ENCODE results near the gene INTS15.
"Not testable (repeated sequence)": the region's sequence is repeated elsewhere in the genome, so short reads cannot be mapped to it uniquely, and the experiment has no call there.

INTS15 gene

DNA sequence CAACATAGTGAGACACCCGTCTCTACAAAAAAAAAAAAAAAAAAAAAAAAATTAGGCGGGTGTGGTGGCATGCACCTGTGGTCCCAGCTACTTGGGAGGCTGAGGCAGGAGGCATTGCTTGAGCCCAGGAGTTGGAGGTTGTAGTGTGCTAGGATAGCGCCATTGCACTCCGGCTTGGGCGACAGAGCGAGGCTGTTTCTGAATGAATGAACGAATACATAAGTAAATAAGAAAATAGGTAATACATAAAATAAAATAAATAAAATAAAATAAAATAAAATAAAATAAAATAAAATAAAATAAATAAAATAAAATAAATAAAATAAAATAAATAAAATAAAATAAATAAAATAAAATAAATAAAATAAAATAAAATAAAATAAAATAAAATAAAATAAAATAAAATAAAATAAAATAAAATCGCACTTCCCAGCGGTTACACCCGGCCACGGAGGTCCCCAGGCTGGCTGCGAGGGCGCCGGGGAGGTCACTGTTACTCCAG, 12.9 kb upstream of the INTS15 start:
- not testable (repeated sequence) for DNase-seq (ENCODE audit: low read depth in 3 of 3)

DNA sequence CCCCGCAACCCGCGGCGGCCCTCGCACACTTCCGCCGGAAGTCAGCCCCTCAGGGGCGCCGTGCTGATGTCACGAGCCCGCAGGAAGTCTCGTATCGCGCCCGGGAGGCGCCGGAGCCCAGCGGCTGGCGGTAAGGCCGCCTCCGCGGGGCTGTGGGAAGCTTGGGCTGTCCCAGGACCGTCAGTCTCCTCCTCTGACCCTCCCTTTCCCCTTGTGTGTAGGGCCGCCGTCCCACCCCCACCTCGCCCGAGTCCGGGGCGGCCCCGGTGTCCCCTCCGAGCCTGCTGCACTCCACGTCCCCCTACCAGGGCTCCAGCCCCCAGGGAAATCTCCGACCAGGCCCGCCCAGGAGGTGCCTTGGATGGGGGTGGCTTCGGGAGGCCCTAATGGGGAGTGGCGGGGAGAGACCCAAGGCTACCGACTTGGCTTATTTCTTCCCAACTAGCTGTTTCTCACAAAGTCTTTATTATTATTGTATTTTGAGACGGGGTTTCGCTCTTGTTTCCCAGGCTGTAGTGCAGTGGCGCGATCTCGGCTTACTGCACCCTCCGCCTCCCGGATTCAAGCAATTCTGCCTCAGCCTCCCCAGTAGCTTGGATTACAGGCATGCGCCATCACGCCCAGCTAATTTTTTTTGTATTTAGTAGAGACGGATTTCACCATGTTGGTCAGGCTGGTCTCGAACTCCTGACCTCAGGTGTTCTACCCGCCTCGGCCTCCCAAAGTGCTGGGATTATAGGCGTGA, 12.3 kb upstream of the INTS15 start, which contains the start of gene ZDHHC4:
Gene ZDHHC4, plus strand, starts transcription at position 86 of the 745 bp plus-strand sequence. CDS start 3,108 bp downstream, outside the sequence.
- peak; percentile 74 to 75 (median 74) for DNase-seq (ENCODE audit: low read depth in 3 of 3)

DNA sequence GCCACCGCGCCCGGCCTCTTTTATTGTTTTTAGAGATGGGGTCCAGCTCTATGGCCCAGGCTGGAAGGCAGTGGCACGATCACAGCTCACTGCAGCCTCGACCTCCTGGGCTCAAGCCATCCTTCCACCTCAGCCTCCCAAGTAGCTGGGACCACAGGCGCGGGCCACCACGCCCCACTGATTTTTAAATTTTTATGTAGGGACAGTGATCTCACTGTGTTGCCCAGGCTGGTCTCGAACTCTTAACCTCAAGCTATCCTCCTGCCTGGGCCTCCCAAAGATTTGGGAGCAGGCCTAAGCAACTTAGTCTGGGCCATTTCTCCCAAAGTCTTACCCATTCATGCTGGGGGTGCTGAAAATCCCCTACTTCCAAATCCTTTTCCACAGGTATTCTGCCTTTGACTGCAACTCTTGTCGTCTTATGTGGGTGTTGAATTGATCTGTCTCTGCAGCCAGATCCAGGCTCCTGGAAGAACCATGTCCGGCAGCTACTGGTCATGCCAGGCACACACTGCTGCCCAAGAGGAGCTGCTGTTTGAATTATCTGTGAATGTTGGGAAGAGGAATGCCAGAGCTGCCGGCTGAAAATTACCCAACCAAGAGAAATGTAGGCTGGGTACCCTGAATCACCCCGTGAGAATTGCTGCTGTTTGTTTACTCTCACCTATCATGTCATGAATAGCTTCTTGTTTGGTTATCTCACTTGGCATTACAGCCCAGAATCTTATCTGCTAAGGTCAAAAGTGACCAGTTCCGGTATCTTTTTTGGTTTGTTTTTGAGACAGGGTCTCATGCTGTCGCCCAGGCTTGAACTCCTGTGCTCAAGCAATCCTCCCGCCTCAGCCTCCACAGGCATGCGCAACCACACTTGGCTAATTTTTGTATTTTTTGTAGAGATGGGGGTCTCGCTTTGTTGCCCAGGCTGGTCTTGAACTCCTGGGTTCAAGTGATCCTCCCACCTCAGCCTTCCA, 11.4 kb upstream of the INTS15 start:
- no peak for DNase-seq (ENCODE audit: low read depth in 3 of 3)

DNA sequence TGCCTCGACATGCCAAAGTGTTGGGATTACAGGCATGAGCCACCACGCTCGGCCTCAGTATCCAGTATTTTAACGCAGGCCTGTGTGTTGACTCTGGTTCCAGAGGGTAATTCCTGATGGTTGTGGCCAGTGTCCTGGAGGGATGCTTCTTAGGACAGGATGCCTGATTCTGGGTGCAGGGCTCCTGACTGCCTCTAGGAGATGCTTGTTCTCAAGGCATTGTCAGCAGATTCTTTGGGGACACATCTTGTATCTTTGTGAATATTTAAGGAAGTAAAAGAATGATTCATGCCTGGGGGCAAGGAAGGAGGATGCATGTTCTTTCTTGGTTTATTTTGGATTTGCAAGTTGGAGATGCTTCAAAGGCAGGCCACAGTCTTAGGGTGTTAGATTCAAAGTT, 10.4 kb upstream of the INTS15 start:
- DNase-seq (ENCODE audit: low read depth in 3 of 3), result no peak

DNA sequence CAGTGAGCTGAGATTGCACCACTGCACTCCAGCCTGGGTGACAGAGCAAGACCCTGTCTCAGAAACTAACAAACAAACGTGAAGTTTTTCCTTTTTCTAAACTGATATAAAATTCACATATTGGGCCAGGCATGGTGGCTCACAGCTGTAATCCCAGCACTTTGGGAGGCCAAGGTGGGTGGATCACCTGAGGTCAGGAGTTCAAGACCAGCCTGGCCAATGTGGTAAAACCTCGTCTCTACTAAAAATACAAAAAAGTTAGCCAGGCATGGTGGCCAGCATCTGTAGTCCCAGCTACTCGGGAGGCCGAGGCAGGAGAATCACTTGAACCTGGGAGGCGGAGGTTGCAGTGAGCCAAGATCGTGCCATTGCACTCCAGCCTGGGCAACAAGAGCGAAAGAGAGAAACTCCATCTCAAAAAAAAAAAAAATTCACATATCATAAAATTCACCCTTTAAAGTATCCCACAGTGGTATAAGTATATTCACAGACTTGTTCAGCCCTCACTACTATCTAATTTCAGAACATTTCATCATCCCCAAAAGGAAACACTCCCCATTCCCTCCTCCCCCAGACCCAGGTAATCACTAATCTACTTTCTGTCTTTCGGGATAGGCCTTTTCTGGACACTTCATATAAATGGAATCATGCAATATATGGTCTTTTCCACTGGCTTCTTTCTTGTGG, 3.9 kb upstream of the INTS15 start:
- not testable (repeated sequence) for DNase-seq (ENCODE audit: low read depth in 3 of 3)

DNA sequence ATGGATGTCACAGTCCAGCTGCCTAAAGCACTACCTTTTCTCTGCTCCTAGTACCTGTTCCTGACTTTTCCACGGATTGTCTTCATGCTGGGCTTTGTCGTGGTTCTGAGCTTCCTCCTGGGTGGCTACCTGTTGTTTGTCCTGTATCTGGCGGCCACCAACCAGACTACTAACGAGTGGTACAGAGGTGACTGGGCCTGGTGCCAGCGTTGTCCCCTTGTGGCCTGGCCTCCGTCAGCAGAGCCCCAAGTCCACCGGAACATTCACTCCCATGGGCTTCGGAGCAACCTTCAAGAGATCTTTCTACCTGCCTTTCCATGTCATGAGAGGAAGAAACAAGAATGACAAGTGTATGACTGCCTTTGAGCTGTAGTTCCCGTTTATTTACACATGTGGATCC, 1.3 kb upstream of the INTS15 start:
- no peak for DNase-seq (ENCODE audit: low read depth in 3 of 3)

DNA sequence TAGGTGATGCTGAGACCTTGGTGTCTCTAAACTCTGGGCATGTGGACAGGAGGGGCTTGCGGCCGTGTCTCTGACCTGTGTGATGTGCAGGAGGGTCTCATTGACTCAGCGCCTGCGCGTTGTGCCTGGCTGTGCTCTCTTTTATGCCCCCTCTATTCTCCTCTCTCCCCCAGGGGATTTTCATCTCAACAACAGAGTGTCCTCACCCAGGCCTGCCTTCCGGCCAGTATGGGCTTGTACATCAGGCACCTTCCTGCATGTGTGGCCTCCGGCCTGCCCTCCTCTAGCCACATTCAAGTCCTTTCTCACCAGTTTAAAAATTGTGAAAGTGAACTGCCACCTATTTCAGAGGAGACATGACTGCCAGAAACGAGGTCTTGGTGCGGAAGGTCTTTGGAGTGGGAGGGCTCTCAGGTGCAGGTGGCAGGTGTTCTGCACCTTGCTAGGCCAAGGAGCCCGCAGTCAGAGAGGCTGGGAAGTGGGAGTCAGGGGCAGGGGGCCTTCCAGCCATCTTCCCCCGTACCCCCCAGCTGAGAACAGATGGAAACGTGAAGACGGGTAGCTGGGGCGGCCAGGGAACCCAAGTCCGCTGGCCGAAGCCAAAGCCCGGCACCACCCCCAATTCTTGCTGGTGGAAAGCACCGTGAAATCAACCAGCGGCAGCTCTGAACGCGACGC, 531 bp upstream of the INTS15 start:
- no peak for DNase-seq (ENCODE audit: low read depth in 3 of 3)

DNA sequence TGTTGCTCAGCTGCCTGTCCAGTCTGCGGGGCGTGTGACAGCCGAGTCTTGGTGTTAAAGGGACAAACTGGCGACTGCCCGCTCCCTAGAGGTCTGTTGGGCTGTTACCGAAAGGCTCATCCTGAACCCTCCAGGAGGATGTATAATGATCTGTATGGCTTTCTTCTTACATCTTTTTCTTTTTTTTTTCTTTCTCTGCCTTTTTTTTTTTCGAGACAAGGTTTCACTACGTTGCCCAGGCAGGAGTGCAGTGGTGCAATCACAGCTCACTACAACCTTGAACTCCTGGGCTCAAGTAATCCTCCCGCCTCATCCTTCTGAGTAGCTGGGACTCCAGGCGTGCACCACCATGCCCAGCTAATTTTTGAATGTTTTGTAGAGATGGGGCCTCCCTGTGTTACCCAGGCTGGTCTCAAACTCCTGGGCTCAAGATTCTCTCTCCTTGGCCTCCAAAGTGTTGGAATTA, 857 bp downstream of the INTS15 start:
- no peak for DNase-seq (ENCODE audit: low read depth in 3 of 3)

DNA sequence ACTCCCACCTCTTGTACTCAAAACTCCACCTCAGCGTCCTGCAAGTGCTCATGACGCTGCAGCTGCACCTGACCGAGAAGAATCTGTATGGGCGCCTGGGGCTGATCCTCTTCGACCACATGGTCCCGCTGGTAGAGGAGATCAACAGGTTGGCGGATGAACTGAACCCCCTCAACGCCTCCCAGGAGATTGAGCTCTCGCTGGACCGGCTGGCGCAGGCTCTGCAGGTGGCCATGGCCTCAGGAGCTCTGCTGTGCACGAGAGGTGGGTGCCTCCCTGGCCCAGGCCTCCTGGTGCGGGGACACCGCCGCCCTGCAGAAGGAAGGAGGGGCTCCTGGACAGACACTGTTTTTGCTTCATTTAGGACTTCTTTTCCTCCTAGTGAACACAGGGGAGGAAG, 10.3 kb downstream of the INTS15 start:
- no peak for DNase-seq (ENCODE audit: low read depth in 3 of 3)

DNA sequence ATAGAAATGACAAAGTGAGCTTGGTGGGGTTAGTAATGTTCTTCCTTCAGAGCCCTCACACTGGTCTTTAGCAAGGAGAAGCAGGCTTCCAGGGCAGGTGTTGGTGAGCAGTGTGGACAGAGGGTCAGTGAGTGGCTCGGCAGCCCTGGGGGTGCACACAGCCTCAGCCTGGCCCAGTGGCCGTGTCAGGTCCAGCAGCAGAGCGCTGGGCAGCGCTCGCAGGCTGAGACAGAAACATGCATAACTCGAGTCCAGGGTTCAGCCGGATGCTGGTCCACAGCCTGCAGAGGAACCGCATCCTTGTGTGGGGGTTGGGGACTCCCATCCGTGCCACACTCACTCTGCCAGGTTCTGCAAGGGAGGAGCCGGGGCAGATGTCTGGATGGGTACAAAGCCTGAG, 14.6 kb downstream of the INTS15 start:
- DNase-seq (ENCODE audit: low read depth in 3 of 3), result no peak

DNA sequence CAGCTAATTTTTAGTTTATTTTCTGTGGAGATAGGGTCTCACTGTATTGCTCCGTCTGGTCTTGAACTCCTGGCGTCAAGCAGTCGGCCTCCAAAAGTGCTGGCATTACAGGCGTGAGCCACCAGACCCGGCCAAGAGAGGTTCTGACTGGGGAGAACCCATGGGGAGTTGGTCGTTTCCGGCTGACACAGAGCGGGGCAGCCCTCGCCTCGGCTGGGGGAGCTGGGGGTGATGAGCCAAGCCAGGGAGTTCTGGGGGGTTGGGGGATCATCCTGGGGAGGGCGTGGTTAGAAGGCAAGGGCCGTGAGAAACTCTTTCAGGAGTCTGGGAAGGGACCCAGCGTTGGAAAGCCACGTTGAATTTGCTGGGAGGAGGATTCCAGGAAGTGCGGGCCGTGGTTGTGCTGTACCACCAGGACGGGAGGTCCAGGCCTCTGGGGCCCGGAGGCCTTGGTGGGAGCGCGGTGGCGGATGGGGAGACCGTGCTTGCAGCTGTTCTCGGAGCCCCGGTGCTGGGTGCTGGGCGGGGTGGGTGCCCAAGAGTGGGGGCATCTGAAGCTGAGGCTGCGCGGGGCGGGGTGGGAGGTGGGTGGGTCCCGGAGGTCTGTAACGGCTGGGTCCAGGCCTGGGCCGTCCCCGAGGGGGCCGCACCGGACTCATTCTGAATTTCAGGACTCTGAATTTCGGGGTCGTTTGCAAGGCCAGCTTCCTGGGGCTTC, 17.2 kb downstream of the INTS15 start:
- DNase-seq (ENCODE audit: low read depth in 3 of 3), result no peak

DNA sequence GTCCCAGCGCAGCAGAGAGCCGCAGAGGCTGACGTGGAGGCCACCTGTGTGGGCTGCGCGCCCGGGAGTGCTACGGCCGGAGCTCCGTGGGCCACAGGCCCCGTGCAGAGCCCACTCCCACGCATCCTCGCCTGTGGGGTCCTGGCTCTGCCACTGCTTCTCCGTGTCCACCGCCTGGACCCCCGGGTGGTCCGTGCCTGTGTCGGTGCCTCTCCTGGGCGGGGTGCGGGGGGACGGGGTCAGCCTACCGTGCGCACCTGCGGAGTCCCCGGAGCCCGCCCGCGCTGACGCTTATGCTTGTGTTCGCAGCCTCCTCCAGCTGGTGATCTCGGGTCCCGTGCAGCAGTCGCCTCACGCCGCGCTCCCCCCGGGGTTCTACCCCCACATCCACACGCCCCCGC, 17.8 kb downstream of the INTS15 start:
- DNase-seq (ENCODE audit: low read depth in 3 of 3), result no peak

DNA sequence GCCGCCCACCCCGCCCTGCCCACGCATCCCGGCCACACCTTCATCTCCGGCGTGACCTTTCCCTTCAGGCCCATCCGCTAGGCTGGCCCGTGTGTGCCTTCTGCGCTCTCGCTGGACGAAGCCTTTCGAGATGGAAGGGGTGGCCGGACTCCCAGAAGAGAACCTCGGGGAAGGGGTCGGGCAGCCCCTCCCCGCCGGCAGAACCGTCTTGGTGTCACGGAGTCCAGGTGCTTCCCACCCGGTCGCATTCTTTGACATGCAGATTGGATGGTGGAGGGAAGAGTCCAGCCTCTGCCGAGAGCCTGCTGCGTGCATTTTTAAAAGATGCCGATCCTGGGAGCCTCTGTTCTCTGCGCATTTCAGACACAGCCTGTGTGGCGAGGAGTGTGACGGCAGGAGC, 18.3 kb downstream of the INTS15 start:
- DNase-seq (ENCODE audit: low read depth in 3 of 3), result no peak

DNA sequence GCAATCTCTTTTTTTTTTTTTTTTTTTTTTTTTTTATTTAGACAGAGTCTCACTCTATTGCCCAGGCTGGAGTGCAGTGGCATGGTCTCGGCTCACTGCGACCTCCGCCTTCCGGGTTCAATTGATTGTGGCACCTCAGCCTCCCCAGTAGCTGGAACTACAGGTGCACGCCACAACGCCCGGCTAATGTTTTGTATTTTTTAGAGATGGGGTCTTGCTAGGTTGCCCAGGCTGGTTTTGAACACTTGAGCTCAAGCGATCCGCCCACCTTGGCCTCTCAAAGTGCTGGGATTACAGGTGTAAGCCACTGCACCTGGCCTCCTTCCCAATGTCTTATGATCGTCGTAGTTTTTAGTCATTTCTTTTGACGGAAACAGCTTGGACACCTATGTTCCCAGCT, 19.0 kb downstream of the INTS15 start:
- DNase-seq (ENCODE audit: low read depth in 3 of 3), result no peak

DNA sequence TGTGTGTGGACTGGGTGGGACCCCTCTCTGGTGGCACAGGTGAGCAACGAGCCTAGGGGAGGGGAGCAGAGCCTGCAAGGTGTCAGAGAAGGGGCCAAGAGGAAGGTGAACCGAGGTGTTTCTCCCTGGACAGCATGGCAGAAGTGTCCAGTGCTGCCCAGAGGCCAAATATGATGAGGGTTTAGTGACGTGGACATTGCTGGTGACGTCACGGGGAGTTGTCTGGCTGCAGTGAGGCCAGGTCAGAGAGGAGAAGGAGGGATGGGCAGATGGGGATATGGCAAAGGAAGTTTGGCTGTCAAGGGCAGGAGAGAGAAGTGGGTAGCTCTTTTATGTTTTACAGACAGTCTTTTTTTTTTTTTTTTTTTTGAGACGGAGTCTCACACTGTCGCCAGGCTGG, 23.0 kb downstream of the INTS15 start:
- DNase-seq (ENCODE audit: low read depth in 3 of 3), result no peak

DNA sequence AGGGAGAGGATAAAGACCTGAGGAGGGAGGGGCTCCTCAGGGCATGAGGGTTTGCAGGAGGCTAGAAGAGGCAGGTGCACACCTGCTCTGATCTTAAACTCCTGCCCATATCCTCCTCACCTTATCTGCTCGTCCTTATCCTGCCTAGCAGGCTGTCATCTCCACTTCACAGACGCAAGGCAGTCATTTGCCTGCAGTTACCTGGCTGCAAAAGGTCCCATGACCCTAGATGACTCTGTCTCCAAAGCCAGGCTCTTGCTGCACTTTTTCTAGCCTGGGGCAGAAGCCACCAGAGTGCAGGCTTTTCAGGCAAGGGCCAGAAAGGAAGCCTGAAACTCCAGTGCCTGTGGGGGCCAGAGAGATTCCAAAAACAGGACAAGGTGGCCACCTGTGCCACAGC, 23.9 kb downstream of the INTS15 start:
- DNase-seq (ENCODE audit: low read depth in 3 of 3), result no peak

DNA sequence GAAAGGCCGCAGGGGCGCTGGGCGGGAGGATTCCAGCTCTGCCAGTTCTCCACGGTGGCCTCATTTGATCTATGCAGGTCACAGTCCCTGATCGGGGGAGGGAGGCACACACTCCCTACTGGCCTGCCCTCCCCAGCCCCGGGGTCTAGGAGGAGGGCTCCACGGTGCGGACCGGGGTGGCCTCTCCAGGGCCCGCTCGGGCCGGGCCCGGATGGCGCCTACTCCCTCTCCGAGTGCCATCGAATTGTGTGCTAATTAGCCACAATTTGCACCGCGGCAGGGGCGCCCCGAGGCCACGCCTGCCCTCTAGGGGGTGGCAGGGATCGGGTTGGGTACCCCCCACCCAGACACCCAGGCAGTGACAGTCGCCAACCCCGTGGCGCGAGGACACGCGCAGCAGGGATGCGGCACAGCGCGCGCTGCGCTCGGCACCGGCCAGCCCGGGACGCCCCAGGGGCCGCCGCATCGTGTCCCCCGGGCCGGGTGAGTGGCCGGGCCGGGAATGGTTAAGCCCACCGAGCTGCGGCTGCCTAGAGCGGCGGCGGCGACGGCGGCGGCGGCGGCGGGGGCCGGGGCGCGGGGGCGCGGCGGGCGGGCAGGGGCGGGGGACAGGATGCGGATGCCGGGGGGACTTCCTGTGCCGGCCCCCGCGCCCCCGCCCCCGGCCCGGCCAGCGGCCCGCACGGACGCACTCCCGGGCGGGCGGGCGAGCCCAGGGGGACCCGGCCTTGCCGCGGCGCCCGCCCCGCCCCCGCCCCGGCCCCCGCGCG, 25.3 kb downstream of the INTS15 start, which contains the start of gene ZNF853:
Gene ZNF853, plus strand, starts transcription at position 658 of the 770 bp plus-strand sequence. CDS start 565 bp downstream, outside the sequence.
- no peak for DNase-seq (ENCODE audit: low read depth in 3 of 3)

DNA sequence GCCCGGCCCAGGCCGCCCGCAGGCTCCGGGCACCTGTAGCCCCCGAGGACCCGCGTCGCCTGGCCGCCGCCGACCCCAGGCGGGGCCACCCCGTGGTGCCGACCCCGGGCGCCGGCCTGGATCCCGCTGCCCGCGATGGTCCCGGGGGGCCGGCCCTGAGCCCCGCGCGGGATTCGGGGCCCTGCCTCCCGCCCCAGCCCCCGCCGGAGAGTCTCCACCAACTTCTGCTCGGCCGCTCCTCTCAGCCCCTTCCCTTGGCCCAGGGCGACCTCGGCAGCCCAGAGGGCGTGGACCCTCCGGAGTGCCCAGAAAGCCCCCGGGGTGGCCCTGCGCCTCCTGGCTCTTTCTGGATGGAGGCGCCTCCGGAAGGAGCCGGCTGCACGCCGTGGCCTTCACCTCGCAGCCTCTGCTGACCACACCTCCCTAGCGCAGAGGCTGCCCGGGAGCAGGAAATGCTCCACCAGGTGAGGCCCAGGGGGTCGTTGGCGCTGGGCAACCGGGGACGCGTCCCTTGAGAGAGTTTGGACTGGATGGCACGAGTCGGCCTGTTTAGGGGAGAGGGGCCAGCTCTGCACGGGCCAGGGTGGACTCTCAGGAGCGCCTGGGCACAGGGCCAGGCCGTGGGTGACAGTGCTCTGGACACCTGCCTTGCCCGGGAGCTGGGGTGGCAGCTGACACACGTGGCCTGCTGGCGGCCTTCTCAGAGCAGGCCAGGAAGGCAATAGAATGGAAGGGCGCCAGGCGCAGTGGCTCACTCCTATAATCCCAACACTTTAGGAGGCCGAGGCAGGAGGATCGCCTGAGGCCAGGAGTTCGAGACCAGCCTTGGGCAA, 26.1 kb downstream of the INTS15 start:
- no peak for DNase-seq (ENCODE audit: low read depth in 3 of 3)

All from stimulated activated CD4-positive, alpha-beta T cell treated with anti-CD3 and anti-CD28 coated beads, TNF-alpha, amount 100 ng/mL, for 4 hours (primary cell).